NCI-H128 (cell line): ENCODE results near the gene CCDC192.
"Not testable (repeated sequence)": the region's sequence is repeated elsewhere in the genome, so short reads cannot be mapped to it uniquely, and the experiment has no call there.

Experiments
- DNase-seq: peaks from one replicate; lab custom pipeline; 2025; ENCODE audit not compliant: unreplicated experiment; lab: John Stamatoyannopoulos, UW

The CCDC192 gene

DNA sequence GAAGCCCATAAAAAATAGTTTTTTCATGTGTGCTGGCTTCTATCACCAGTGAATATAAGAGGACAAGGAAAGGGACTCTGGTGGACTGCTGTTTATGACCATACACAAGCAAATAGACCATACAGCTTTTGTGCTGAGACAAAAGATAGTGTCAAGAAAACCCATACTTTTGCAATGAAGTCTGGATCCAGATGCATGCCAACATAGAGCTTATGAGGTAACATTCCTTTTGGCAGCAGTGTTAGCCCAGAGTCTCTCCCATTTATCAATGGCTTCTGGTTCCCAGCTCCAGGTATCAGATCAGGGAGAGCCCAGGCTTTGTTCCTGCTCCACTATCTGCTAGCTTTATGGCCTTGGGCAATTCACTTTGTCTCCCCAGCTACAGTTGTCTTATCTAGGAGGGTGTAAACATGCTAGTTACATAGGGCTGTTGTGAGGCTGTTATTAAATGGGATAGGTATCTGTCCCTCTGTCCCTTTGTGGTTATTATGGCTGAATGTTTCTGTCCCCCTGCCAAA lies 55.6 kb downstream of the CCDC192 start:
- no peak for DNase-seq

DNA sequence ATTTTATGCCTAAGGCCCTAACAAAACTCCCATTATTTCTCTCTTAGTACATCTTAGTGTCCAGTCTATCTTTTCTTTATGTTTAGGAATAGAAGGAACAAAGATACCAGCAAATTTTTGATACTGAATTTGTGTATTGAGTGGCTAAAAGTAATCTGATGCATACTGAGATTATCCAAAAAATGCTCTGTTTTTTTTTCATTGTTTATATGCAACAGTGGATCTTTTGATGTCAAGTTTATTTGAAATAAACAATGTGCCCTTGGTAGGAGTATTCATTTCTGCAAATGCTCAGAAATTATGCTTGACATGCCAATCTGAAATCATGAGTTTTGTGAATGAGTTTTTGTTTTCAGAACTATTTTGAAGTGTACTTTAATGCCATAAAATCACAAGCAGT lies 58.7 kb downstream of the CCDC192 start:
- DNase-seq, result no peak

DNA sequence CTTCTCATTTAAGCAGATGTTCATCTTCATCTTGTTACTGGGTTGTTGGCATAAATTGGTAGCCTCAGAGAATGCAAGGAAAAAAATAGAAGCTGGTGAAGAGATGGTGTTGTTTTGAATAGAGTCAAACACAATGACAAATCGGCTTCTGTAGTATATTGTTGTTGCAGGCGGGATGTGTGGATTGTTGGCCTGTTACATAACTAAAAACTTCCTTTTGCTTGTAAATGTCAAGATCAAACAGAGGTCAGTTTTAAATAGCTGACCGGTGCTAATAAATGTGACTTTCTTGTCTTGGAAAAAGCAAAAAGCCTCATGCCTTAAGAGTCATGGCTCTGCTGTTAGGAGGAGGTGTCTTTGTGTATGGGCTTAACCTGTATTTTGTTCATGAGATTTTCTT lies 59.2 kb downstream of the CCDC192 start:
- DNase-seq, result no peak

DNA sequence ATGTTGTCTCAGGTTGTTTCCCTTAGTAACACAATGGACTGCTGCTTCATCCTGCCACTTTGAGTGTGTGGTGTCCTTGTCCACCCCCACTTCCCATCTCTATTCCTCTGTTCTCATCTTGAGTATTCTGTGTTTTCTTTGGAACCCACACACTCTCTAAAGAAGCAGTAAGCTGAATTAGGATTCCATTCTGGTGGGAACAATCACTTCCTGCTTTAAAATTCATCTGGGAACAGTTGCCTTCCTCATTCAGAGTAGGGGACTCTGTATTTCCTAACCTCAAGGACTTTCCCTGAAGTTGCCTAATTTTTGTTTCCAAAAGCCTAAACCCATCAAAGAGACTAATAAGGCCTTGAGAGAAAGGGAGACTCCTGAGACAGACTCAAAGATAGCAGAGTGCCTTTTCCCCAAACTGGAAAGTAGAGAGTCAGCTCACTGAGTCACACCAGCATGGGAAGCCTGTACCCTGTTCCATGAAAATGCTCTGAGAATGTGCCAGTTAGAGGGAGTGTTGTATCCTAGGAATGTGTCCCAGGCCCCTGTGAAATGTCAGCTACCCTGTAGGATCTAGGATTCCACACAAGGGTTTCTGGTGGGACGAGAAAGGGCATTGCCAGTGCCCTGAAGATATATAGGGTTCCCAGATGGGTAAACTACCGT lies 63.6 kb downstream of the CCDC192 start:
- no peak for DNase-seq

GRCh38 chr5:127769386-127769785 lies 66.2 kb downstream of the CCDC192 start:
- no peak for DNase-seq

DNA sequence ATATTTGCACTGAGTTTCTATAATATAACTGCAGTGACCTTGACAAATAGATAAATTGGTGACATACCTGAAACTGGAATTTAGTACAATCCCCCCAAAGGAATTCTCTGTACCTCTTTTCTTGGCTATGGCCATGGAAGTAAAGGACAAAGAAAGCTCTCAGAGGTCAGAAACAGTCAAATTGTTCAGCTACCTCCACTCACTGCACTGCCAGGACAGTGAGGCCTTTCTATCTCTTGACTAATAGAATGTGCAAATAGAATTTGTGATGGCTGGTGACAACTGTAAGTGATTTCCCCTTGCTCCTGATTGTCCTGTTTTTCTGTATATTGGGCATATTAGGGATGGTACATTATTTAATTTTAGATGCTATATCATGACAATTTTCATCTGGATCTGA lies 67.1 kb downstream of the CCDC192 start:
- no peak for DNase-seq

- DNase-seq, result no peak
Observed at GRCh38 chr5:127772531-127772930, 69.3 kb downstream of the CCDC192 start.

GRCh38 chr5:127774221-127774620 lies 71.0 kb downstream of the CCDC192 start:
- no peak for DNase-seq

- DNase-seq, result no peak
Observed at GRCh38 chr5:127776477-127776876, 73.3 kb downstream of the CCDC192 start.

- no peak for DNase-seq
Observed at GRCh38 chr5:127777957-127778356, 74.8 kb downstream of the CCDC192 start.

- DNase-seq, result not testable (repeated sequence)
Observed at GRCh38 chr5:127782450-127782849, 79.3 kb downstream of the CCDC192 start.

DNA sequence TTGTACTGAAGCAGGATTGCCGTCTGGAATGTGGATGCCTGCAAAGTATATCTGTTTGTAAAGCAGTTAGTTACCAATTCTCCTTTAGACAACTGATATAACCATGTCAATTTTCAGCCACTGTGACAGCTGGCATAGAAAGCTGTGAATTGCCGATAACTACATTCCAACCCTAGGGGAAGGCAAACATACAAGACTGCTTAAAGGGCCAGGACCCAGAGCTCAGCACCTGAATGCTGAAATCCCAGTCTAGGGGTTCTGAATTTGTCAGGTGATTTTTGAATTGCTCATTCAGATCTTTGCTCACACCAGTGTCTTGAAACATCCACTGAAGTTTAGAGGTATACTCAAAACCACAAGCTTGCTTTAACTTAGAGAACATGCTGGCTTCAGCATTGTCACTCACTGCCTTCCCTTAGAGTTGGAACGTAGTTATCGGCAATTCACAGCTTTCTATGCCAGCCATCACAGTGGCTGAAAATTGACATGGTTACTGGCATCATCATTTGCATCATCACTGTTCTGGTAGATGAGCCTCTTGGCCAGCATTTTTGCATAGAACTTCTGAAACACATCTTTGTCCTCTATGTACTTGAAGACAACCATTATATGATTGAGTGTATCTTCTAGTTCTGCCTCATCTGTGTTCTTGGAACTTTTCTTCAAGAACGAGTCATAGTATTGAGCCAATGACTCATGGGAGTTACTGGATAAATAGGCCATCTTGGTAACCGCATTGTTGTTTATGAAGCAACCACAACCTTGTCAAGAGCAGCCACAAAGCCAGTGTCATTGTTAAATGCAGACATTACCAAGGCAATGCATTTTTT lies 82.1 kb downstream of the CCDC192 start:
- DNase-seq, result no peak

DNA sequence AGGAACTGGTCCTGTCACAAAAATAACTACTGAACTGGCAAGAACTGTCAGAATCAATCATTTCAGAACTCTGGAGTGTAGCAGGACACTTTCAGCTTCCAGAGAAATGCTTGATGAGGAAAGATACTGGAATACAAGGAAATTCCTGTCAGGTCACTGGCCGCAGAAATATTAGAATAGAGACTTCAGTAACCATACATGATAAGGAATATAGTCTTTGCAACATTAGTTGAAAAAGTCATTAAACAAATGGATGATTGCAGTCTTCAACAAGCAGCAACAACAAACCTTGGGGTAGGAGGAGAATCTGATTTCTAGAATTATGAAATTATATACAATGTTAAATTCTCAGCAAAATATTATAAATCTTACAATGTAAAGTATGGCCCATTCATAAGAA lies 88.2 kb downstream of the CCDC192 start:
- DNase-seq, result no peak

- not testable (repeated sequence) for DNase-seq
Observed at GRCh38 chr5:127791908-127792307, 88.7 kb downstream of the CCDC192 start.

- DNase-seq, result no peak
Observed at GRCh38 chr5:127793052-127793451, 89.9 kb downstream of the CCDC192 start.

DNA sequence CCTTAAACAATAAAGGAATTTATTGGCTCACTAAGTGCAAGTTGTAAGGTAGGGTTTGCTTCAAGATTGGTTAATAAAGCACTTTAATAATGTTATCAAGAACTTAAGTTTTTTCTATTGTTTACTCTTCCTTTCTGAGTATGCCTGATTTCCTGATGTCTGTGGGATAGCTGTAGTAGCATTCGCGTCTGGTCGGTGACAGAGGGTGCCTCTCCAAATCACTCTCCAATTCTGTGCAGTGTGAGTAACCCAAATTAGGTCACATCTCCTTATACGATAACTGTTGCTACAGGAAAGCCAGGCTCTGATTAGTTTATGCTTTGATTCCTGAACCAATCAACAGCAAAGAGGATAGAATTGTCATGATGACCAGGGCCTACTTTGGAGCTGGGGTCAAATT lies 90.7 kb downstream of the CCDC192 start:
- no peak for DNase-seq

GRCh38 chr5:127796211-127796610 lies 93.0 kb downstream of the CCDC192 start:
- DNase-seq, result no peak

- no peak for DNase-seq
Observed at GRCh38 chr5:127799293-127799905, 96.2 kb downstream of the CCDC192 start.

DNA sequence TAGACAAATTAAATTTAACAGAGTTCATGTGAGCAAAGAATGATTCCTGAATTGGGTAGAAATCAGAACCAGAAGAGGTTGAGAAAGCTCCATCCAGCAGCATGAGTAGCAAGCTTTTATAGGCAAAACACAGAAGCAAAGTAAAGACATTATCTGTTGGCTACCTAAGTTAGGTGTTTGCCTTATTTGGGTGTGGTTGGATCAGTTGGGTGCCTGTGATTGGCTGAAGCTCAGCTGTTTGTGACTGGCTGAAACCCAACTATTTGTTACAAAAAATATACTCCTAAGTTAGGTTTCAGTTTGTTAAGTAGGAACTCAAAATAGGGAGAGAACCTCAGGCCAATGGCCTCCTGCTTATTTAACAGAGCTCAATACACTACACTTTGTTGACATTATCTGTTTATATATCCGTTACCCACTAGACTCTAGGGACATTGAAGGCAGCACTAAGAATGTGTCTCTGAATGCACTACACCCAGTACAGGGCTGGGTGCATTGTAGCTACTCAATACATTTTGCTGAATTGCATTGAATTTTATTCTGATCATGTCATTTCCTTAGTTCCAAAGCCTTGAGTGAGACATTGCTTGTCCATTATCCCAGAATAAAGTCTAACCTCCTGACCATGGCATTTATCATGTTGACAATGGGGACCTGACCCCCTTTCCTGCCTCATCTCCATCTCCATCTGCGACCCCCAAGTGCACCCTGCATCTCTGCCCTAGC lies 98.7 kb downstream of the CCDC192 start:
- DNase-seq, result no peak

DNA sequence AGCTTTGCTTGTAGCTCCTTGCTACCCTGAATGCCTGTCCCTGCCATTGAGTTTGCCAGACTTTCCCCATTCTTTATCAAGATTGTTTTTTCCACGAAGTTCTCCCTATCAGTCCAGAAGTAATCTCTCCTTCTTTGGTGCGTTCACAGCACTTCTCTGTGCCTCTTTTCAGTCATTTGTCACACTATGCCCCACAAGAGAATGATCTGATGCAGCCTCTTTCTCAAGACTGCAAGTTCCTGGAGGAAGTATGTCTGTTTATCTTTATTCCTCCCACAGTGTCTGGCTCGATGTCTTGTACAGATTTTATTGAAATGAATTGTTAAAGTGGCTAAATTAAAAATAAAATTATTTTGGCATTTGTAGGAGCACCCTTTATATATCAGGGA lies 99.3 kb downstream of the CCDC192 start:
- no peak for DNase-seq

- no peak for DNase-seq
Observed at GRCh38 chr5:127804886-127805426, 101.8 kb downstream of the CCDC192 start.
